Raji (cell line): ENCODE data around the gene FBRSL1.

Experiments
- POLR2A ChIP-seq: IDR thresholded peaks from 2 replicates; pipeline ENCODE4 v1.6.1; 2011; ENCODE audit warnings: low read depth, low read length, control low read depth; ENCODE audit not compliant: insufficient read depth

Gene FBRSL1

GRCh38 chr12:132517013-132517739 lies 27.2 kb downstream of the FBRSL1 start:
- no peak for TF ChIP-seq POLR2A

- no peak for TF ChIP-seq POLR2A
Observed at GRCh38 chr12:132517740-132518100, 27.8 kb downstream of the FBRSL1 start.

GRCh38 chr12:132518354-132518992 lies 28.5 kb downstream of the FBRSL1 start:
- TF ChIP-seq POLR2A = no peak

GRCh38 chr12:132520421-132521199 lies 30.7 kb downstream of the FBRSL1 start:
- TF ChIP-seq POLR2A = no peak

GRCh38 chr12:132521200-132521580 lies 31.2 kb downstream of the FBRSL1 start:
- TF ChIP-seq POLR2A = no peak

GRCh38 chr12:132521712-132522292 lies 31.9 kb downstream of the FBRSL1 start:
- no peak for TF ChIP-seq POLR2A

GRCh38 chr12:132522592-132523380 lies 32.8 kb downstream of the FBRSL1 start:
- TF ChIP-seq POLR2A = no peak

GRCh38 chr12:132523576-132524331 lies 33.8 kb downstream of the FBRSL1 start:
- TF ChIP-seq POLR2A = no peak

GRCh38 chr12:132524405-132524804 lies 34.5 kb downstream of the FBRSL1 start:
- TF ChIP-seq POLR2A = no peak

GRCh38 chr12:132525011-132525832 lies 35.3 kb downstream of the FBRSL1 start:
- TF ChIP-seq POLR2A = no peak

GRCh38 chr12:132525833-132526455 lies 36.0 kb downstream of the FBRSL1 start:
- no peak for TF ChIP-seq POLR2A

GRCh38 chr12:132527186-132527882 lies 37.4 kb downstream of the FBRSL1 start:
- no peak for TF ChIP-seq POLR2A
